ENCODE results near the gene KRTAP3-1.

KRTAP3-1 gene

DNA sequence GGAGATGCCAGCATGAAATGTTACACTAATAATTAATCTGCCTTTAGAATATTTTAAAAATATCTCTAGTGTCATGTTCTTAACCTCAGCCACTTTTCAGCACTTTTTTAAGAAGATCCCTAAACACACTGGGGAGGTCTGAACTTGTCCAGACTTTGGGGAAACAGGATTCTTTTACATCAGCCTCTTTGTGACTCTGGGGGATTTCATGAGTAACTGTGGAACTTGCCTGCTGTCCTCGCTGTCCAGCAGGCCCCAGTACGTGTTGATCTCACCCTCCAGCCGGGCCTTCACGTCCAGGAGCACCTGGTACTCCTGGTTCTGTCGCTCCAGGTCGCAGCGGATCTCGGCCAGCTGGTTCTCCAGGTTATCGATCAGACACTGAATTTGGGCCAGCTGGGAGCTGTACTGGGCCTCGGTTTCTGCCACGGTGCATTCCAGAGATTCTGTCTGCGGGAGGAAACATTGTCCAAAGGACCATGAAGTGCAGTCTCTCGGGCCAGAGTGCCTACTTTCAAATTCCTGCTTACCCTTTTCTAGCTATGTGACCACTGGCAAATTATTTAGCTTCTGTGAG lies 30.3 kb downstream of the KRTAP3-1 start:
- DNase-seq (ENCODE audit: low read depth in 2 of 2) = no peak

DNA sequence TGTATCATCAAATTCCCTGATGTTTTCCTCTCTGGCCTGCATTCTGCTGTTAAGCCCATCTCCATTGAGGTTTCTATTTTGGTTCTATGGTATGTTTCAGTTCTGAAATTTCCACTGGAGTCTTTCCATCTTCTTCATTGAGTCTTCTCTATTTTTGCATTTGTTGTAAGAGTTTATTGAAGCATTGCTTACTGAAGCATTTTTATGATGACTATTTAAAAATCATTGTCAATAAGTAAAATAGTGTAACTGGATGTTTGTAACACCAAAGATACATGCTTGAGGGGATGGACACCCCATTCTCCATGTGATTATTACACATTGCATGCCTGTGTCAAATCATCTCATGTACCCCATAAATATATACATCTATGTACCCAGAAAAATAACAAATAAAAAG lies 33.4 kb downstream of the KRTAP3-1 start:
- DNase-seq (ENCODE audit: low read depth in 2 of 2) = no peak

DNA sequence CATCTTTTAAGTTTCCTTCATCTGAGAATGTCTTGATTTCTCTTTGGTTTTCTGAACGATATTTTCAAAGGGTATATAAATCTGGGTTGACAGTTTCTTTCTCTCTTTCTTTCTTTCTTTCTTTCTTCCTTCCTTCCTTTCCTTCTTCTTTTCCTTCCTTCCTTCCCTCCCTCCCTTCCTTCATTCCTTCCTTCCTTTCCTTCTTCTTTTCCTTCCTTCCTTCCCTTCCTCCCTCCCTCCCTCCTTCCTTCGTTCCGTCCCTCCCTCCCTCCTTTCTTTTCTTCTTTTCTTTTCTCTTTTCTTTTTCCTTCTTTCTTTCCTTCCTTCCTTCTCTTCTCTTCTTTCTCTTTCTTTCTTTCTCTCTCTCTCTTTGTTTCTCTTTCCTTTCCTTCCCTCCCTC lies 34.6 kb downstream of the KRTAP3-1 start:
- DNase-seq (ENCODE audit: low read depth in 2 of 2) = no peak

DNA sequence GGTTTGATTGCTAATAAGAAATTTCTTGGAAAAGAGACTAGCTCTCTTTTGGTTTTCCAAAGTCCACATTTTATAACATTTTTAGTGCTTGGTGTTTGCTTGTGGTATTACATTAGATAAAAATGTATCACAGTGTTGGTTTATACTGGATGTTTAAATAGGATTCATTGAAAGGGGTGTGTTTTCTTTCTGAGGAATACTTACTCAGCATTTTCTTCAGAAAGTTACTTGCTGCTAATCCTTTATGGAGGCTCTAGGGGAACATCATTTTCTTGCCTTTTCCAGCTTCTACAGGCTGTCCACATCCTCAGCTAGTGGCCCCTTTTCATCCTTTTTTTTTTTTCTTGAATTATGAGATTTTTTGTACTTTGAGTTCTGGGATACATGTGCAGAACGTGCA lies 41.3 kb downstream of the KRTAP3-1 start:
- DNase-seq (ENCODE audit: low read depth in 2 of 2) = no peak

DNA sequence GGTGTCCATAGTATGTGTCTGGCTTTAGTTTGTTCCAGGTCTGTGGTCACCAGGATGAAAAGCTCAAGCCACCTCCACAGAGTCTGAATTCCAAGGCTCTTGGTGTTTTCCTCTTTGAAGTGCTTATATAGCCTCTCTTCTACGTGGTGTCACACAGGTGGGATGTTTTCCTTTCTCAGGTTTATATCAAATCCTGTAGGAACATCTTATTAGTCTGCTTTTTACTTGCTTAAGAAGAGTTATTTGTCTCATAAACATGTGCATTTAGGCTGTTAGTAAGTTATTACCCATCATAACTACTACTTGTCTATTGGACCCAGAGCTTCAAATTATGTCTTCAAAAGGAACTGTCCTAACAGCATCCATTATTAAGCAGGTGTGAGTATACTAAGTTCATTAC lies 42.1 kb downstream of the KRTAP3-1 start, which contains the start of gene KRT39:
Gene KRT39, minus strand, starts transcription at position 101 of the 400 bp plus-strand sequence. Its CDS starts 92 bp downstream, at position 9.
- DNase-seq (ENCODE audit: low read depth in 2 of 2) = no peak

- DNase-seq (ENCODE audit: low read depth in 2 of 2) = no peak
Observed at GRCh38 chr17:40963838-40964237, 45.1 kb downstream of the KRTAP3-1 start.

DNA sequence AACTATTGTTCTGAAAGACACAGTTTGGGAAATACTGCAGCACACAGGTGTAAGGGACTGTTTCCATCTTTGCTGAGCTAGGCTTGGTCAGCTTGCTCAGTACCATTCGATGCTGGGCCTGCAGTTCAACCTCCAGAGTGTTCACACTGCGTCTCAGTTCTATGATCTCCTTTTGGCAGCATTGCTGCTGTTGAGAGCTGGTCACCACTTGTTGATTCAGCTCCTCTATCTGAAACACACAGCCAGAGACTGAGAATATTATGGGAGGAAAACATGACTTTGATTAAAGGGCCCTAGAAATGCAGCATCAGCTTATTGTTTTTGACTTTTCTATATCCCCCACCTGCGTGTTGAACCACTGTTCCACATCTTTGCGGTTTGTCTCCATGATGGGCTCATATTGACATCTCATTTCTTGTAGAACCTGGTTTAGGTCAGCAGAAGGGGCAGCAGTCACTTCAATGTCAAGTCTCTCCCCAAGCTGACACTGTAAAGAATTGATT lies 46.8 kb downstream of the KRTAP3-1 start:
- DNase-seq (ENCODE audit: low read depth in 2 of 2) = no peak

DNA sequence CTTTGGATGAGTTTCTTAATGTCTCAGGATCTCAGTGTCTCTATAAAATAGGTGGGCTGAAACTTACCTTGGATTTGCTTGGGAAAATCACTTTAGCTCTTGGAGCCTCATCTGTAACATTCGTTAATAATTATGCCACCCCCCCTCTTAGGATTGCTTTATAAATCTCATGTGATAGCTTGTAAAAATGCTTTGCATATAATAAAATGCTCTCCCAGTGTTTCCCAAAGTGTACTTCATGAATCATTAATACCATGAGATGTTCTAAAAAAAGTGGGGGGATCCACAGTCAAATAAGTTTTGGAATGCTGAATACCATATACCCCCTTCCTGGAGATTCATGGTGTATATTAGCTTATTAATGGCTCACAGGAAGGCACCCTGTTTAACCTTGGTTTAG lies 47.3 kb downstream of the KRTAP3-1 start:
- DNase-seq (ENCODE audit: low read depth in 2 of 2) = no peak

GRCh38 chr17:40960144-40960543 lies 48.8 kb downstream of the KRTAP3-1 start:
- DNase-seq (ENCODE audit: low read depth in 2 of 2) = no peak
